ENCODE measurements around the gene REEP6.
A peak's percentile ranks its signal among the peaks of the same experiment; 100 is the strongest.

DNA sequence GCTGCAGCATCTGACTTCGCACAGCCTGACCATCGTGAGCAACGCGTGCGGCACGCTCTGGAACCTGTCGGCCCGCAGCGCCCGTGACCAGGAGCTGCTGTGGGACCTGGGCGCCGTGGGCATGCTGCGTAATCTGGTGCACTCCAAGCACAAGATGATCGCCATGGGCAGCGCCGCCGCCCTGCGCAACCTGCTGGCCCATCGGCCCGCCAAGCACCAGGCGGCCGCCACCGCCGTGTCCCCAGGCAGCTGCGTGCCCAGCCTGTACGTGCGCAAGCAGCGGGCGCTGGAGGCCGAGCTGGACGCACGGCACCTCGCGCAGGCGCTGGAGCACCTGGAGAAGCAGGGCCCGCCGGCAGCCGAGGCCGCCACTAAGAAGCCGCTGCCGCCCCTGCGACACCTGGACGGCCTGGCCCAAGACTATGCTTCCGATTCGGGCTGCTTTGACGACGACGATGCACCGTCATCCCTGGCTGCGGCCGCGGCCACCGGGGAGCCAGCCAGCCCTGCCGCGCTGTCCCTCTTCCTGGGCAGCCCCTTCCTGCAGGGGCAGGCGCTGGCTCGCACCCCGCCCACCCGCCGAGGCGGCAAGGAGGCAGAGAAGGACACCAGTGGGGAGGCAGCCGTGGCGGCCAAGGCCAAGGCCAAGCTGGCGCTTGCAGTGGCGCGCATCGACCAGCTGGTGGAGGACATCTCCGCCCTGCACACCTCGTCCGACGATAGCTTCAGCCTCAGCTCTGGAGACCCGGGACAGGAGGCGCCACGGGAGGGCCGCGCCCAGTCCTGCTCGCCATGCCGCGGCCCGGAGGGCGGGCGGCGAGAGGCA is 25.6 kb upstream of the REEP6 start:
- TF ChIP-seq RAD21 (IDR thresholded peaks at IDR 0.05; ENCODE audit: low read length) (peak; percentile 36; the same call in 1 of the 2 replicates), SMC3 (IDR thresholded peaks at IDR 0.05; ENCODE audit: low read depth, low read length) (peak; percentile 23; the same call in 1 of the 2 replicates), CHD1 (IDR thresholded peaks at IDR 0.05; ENCODE audit: low read depth, low read length) (no peak), RCOR1 (IDR thresholded peaks at IDR 0.05; ENCODE audit: insufficient replicate concordance, low read length) (no peak), MXI1 (IDR thresholded peaks at IDR 0.05; ENCODE audit: borderline replicate concordance, low read depth, low read length) (no peak), MAFK (IDR thresholded peaks at IDR 0.05; ENCODE audit: low read depth, low read length) (no peak), POLR2A (IDR thresholded peaks at IDR 0.05; ENCODE audit: low read depth, low read length) (no peak)
- TF ChIP-seq, protein P1, sequence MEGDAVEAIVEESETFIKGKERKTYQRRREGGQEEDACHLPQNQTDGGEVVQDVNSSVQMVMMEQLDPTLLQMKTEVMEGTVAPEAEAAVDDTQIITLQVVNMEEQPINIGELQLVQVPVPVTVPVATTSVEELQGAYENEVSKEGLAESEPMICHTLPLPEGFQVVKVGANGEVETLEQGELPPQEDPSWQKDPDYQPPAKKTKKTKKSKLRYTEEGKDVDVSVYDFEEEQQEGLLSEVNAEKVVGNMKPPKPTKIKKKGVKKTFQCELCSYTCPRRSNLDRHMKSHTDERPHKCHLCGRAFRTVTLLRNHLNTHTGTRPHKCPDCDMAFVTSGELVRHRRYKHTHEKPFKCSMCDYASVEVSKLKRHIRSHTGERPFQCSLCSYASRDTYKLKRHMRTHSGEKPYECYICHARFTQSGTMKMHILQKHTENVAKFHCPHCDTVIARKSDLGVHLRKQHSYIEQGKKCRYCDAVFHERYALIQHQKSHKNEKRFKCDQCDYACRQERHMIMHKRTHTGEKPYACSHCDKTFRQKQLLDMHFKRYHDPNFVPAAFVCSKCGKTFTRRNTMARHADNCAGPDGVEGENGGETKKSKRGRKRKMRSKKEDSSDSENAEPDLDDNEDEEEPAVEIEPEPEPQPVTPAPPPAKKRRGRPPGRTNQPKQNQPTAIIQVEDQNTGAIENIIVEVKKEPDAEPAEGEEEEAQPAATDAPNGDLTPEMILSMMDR (conservative IDR thresholded peaks at IDR 0.05; ENCODE audit: low read depth, low read length), result peak; percentile 37
- TF ChIP-seq, protein P2, sequence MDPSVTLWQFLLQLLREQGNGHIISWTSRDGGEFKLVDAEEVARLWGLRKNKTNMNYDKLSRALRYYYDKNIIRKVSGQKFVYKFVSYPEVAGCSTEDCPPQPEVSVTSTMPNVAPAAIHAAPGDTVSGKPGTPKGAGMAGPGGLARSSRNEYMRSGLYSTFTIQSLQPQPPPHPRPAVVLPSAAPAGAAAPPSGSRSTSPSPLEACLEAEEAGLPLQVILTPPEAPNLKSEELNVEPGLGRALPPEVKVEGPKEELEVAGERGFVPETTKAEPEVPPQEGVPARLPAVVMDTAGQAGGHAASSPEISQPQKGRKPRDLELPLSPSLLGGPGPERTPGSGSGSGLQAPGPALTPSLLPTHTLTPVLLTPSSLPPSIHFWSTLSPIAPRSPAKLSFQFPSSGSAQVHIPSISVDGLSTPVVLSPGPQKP (IDR thresholded peaks at IDR 0.05; ENCODE audit: borderline replicate concordance, low read depth, low read length), result no peak
- TF ChIP-seq, protein P3, sequence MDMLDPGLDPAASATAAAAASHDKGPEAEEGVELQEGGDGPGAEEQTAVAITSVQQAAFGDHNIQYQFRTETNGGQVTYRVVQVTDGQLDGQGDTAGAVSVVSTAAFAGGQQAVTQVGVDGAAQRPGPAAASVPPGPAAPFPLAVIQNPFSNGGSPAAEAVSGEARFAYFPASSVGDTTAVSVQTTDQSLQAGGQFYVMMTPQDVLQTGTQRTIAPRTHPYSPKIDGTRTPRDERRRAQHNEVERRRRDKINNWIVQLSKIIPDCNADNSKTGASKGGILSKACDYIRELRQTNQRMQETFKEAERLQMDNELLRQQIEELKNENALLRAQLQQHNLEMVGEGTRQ (IDR thresholded peaks at IDR 0.05; ENCODE audit: low read depth, low read length), result no peak
